H7 (cell line): ENCODE data around the gene RNASE8. TPM values are rescaled to one million over a fixed set of nuclear protein-coding genes. Genes with fewer than 3 reads are reported as not detected.

Experiments
- DNase-seq: peaks from one replicate; pipeline ENCODE4 v3.0.0; 2012
- H3K27me3 ChIP-seq: 2 replicates; pipeline ENCODE4 v1.6.0; 2011; ENCODE audit warnings: mild to moderate bottlenecking, low read length; ENCODE audit not compliant: control insufficient read depth, insufficient read depth
- H3K36me3 ChIP-seq: replicated peaks from 2 replicates; pipeline ENCODE4 v1.5.1; 2011; ENCODE audit warnings: low read length; ENCODE audit not compliant: control insufficient read depth, insufficient read depth
- H3K4me3 ChIP-seq: 2 replicates; pipeline ENCODE4 v1.5.1; 2011; ENCODE audit warnings: low read depth, mild to moderate bottlenecking, control low read depth, low read length, moderate library complexity; ENCODE audit not compliant: insufficient read depth
- total RNA-seq: library from RNA; depleted of rRNA; stranded (reverse); fragments of >200 nt; shearing (Covaris generic); gene quantifications from 2 replicates; pipeline ENCODE4 v1.2.3, GENCODE V29; 2014; rRNA removed

Gene RNASE8
- total RNA-seq, 1 experiment from 2014 or later = not detected

- no peaks in the 10 kb centered on the region for H3K36me3 ChIP-seq
- peak overlapping the region; percentile 64 for H3K4me3 ChIP-seq
- no peaks in the 10 kb centered on the region for H3K27me3 ChIP-seq
- DNase-seq = peak; percentile 22
Observed at GRCh38 chr14:21103411-21103709, 45.7 kb downstream of the RNASE8 start.

GRCh38 chr14:21103710-21104447 lies 46.3 kb downstream of the RNASE8 start:
- Histone ChIP-seq H3K27me3 (no peaks in the 10 kb centered on the region), H3K4me3 (peak overlapping the region; percentile 64), H3K36me3 (no peaks in the 10 kb centered on the region)
- peak; percentile 94 for DNase-seq

GRCh38 chr14:21104448-21105060 lies 46.9 kb downstream of the RNASE8 start:
- H3K36me3 ChIP-seq = no peaks in the 10 kb centered on the region
- peak overlapping the region; percentile 64 for H3K4me3 ChIP-seq
- H3K27me3 ChIP-seq = no peaks in the 10 kb centered on the region
- DNase-seq = peak; percentile 76

- H3K4me3 ChIP-seq = no peak overlapping the region; the same call in 1 of the 2 replicates
- no peak for DNase-seq
- no peaks in the 10 kb centered on the region for H3K27me3 ChIP-seq
- H3K36me3 ChIP-seq = no peaks in the 10 kb centered on the region
Observed at GRCh38 chr14:21105095-21105494, 47.5 kb downstream of the RNASE8 start.

- H3K27me3 ChIP-seq = no peaks in the 10 kb centered on the region
- H3K36me3 ChIP-seq = no peaks in the 10 kb centered on the region
- no peak for DNase-seq
- H3K4me3 ChIP-seq = no peak overlapping the region
Observed at GRCh38 chr14:21106176-21106497, 48.5 kb downstream of the RNASE8 start.

GRCh38 chr14:21106498-21107282 lies 49.1 kb downstream of the RNASE8 start:
- peak; percentile 81 for DNase-seq
- Histone ChIP-seq H3K27me3 (no peaks in the 10 kb centered on the region), H3K36me3 (no peaks in the 10 kb centered on the region), H3K4me3 (no peak overlapping the region)

GRCh38 chr14:21107283-21107800 lies 49.7 kb downstream of the RNASE8 start:
- no peaks in the 10 kb centered on the region for H3K36me3 ChIP-seq
- DNase-seq = no peak

More at GRCh38 chr14:21107283-21107800, 49.7 kb downstream of the RNASE8 start:
- H3K27me3 ChIP-seq = no peaks in the 10 kb centered on the region
- H3K4me3 ChIP-seq = no peak overlapping the region

Other genes starting within 250 kb of the RNASE8 start
- gene RNASE3, start 166.4 kb upstream of the RNASE8 start, total RNA-seq = not detected in 2 replicates
- gene RNASE2, start 102.3 kb upstream of the RNASE8 start, total RNA-seq = not detected in 2 replicates
- gene METTL17, start 67.8 kb upstream of the RNASE8 start, total RNA-seq = 109 and 131 TPM in 2 replicates
- 0.17 TPM in 1 of 2 replicates, not detected in the other for gene SLC39A2, start 58.5 kb upstream of the RNASE8 start, total RNA-seq
- 21.5 and 33.5 TPM in 2 replicates for gene NDRG2, start 32.8 kb upstream of the RNASE8 start, total RNA-seq
- gene TPPP2, start 27.6 kb upstream of the RNASE8 start, total RNA-seq = 0.15 TPM in 1 of 2 replicates, not detected in the other
- not detected in 2 replicates for gene RNASE13, start 23.0 kb upstream of the RNASE8 start, total RNA-seq
- gene RNASE7, start 15.5 kb upstream of the RNASE8 start, total RNA-seq = not detected in 2 replicates
- gene ARHGEF40, start 12.5 kb downstream of the RNASE8 start, total RNA-seq = 63.9 and 82.1 TPM in 2 replicates
- 71.2 and 90.3 TPM in 2 replicates for gene ZNF219, start 40.8 kb downstream of the RNASE8 start, total RNA-seq
- 0.31 and 0.78 TPM in 2 replicates for gene TMEM253, start 43.2 kb downstream of the RNASE8 start, total RNA-seq
- not detected in 2 replicates for gene OR5AU1, start 98.2 kb downstream of the RNASE8 start, total RNA-seq
- 1,394 and 2,138 TPM in 2 replicates for gene HNRNPC, start 211.6 kb downstream of the RNASE8 start, total RNA-seq
- 0.11 and 0.14 TPM in 2 replicates for gene RPGRIP1, start 222.3 kb downstream of the RNASE8 start, total RNA-seq